Measurements from ENCODE around the gene ANXA2.

DNA sequence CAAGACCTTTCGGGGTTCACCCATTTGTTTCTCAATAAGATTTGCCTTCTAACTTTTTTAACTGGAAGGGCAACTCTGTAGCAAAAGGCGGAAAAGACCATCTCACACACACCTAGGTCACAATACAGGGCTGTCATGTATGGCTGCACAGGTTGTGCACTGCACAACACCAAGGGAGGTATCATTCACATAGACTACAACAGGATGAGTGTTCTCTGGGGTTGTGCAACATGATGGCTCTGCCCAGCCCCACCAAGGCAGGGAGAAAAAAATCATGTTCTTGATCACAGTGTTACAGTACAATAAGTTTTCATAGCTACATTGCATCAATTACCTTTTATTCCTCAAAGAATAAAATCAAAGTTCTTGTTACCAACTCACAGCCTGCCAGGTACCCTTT, 52.8 kb downstream of the ANXA2 start:
- TF ChIP-seq, protein P1, sequence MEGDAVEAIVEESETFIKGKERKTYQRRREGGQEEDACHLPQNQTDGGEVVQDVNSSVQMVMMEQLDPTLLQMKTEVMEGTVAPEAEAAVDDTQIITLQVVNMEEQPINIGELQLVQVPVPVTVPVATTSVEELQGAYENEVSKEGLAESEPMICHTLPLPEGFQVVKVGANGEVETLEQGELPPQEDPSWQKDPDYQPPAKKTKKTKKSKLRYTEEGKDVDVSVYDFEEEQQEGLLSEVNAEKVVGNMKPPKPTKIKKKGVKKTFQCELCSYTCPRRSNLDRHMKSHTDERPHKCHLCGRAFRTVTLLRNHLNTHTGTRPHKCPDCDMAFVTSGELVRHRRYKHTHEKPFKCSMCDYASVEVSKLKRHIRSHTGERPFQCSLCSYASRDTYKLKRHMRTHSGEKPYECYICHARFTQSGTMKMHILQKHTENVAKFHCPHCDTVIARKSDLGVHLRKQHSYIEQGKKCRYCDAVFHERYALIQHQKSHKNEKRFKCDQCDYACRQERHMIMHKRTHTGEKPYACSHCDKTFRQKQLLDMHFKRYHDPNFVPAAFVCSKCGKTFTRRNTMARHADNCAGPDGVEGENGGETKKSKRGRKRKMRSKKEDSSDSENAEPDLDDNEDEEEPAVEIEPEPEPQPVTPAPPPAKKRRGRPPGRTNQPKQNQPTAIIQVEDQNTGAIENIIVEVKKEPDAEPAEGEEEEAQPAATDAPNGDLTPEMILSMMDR (IDR thresholded peaks at IDR 0.05) = no peak
- no peak for TF ChIP-seq EZH2 (IDR thresholded peaks at IDR 0.05; ENCODE audit: borderline replicate concordance, insufficient read depth, low read depth, low read length, poor library complexity, severe bottlenecking)
